ENCODE results near the gene PLEK2. TPM values are rescaled to one million over a fixed set of nuclear protein-coding genes. Genes with fewer than 3 reads are reported as not detected.

PLEK2 gene
- total and polyA plus RNA-seq, 2 of the 13 experiments (the other 11 are each of a cell fraction or from before 2014, with no cell fraction given) = 0.26 to 1.5 TPM

GRCh38 chr14:67352055-67352454, 59.9 kb downstream of the PLEK2 start (continued):
- TF ChIP-seq ZNF407 (CRISPR knock-in tag; IDR thresholded peaks at IDR 0.05; ENCODE audit: not compliant biosample characterization) (no peak), THAP8 (CRISPR knock-in tag; IDR thresholded peaks at IDR 0.05; ENCODE audit: borderline replicate concordance) (no peak), ZNF224 (CRISPR knock-in tag; IDR thresholded peaks at IDR 0.05) (no peak), RXRB (CRISPR knock-in tag; IDR thresholded peaks at IDR 0.05; ENCODE audit: borderline replicate concordance) (no peak), ZNF740 (CRISPR knock-in tag; IDR thresholded peaks at IDR 0.05) (no peak)
